HepG2 (cell line): ENCODE measurements around the gene KLF16. TPM values are rescaled to one million over a fixed set of nuclear protein-coding genes. Genes with fewer than 3 reads are reported as not detected.
A peak's percentile ranks its signal among the peaks of the same experiment; 100 is the strongest.

Source experiments
- ARID5B ChIP-seq: IDR thresholded peaks from 2 replicates; pipeline ENCODE4 v1.4.0; 2020; ENCODE audit warnings: mild to moderate bottlenecking, missing genetic modification reagents
- BHLHE40 ChIP-seq: IDR thresholded peaks from 2 replicates; pipeline ENCODE4 v1.6.1; 2011; ENCODE audit warnings: low read length, improper control_type of control experiment
- HOXA9 ChIP-seq: sonication (generic); formaldehyde crosslinking; IDR thresholded peaks from 2 replicates; pipeline ENCODE4 v1.8.1; 2022; ENCODE audit warnings: missing genetic modification reagents, mild to moderate bottlenecking, moderate library complexity, borderline replicate concordance
- KDM4B ChIP-seq: sonication (generic); formaldehyde crosslinking; IDR thresholded peaks from 2 replicates; pipeline ENCODE4 v1.4.0; 2020; ENCODE audit warnings: missing genetic modification reagents
- MTERF4 ChIP-seq: sonication (generic); formaldehyde crosslinking; IDR thresholded peaks from 2 replicates; pipeline ENCODE4 v1.8.0; 2023; ENCODE audit warnings: mild to moderate bottlenecking, missing genetic modification reagents
- NR2F6 ChIP-seq, 2 experiments: IDR thresholded peaks; 2 replicates each; pipeline ENCODE4 v1.6.1; 2016; ENCODE audit warnings: antibody characterized with exemption in 1 of 2, mild to moderate bottlenecking in 1 of 2
- PLSCR1 ChIP-seq: sonication (generic); formaldehyde crosslinking; IDR thresholded peaks from 2 replicates; pipeline ENCODE4 v1.5.0; 2020; ENCODE audit warnings: missing genetic modification reagents, mild to moderate bottlenecking, borderline replicate concordance
- SP1 ChIP-seq, 2 experiments: fragments of 450-650 bp in 1 of 2; sonication (generic) in 1 of 2; formaldehyde crosslinking in 1 of 2; IDR thresholded peaks; 2 replicates each; pipeline versions ENCODE4 v1.4.0 to v1.6.1; 2016 to 2020; ENCODE audit warnings: missing genetic modification reagents in 1 of 2
- TARDBP ChIP-seq: sonication (generic); formaldehyde crosslinking; IDR thresholded peaks from 2 replicates; pipeline ENCODE4 v1.8.0; 2022; ENCODE audit warnings: mild to moderate bottlenecking, missing genetic modification reagents
- TCF7L2 ChIP-seq: IDR thresholded peaks from 2 replicates; pipeline ENCODE4 v1.6.1; 2011; ENCODE audit warnings: mild to moderate bottlenecking, low read depth, low read length, moderate library complexity
- TMF1 ChIP-seq: sonication (generic); formaldehyde crosslinking; IDR thresholded peaks from 2 replicates; pipeline ENCODE4 v1.8.1; 2022; ENCODE audit warnings: low read depth, missing genetic modification reagents
- ZBTB21 ChIP-seq: sonication (generic); formaldehyde crosslinking; IDR thresholded peaks from 2 replicates; pipeline ENCODE4 v1.4.0; 2020; ENCODE audit warnings: missing genetic modification reagents
- ZC3H13 ChIP-seq: sonication (generic); formaldehyde crosslinking; IDR thresholded peaks from 2 replicates; pipeline ENCODE4 v1.8.1; 2023; ENCODE audit warnings: mild to moderate bottlenecking, missing genetic modification reagents, moderate library complexity
- ZFP62 ChIP-seq: sonication (generic); formaldehyde crosslinking; IDR thresholded peaks from 2 replicates; pipeline ENCODE4 v1.4.0; 2020; ENCODE audit warnings: missing genetic modification reagents
- ZNF484 ChIP-seq: sonication (generic); formaldehyde crosslinking; IDR thresholded peaks from 2 replicates; pipeline ENCODE4 v1.5.1; 2020; ENCODE audit warnings: mild to moderate bottlenecking, low read depth, missing genetic modification reagents, borderline replicate concordance
- ZNF549 ChIP-seq: sonication (generic); formaldehyde crosslinking; IDR thresholded peaks from 2 replicates; pipeline ENCODE4 v1.5.0; 2020; ENCODE audit warnings: missing genetic modification reagents
- ZNF556 ChIP-seq: sonication (generic); formaldehyde crosslinking; IDR thresholded peaks from 2 replicates; pipeline ENCODE4 v1.4.0; 2020; ENCODE audit warnings: mild to moderate bottlenecking, missing genetic modification reagents, borderline replicate concordance
- ZNF670 ChIP-seq: sonication (generic); formaldehyde crosslinking; IDR thresholded peaks from 2 replicates; pipeline ENCODE4 v1.8.0; 2022; ENCODE audit warnings: mild to moderate bottlenecking, missing genetic modification reagents, borderline replicate concordance
- ZSCAN12 ChIP-seq: sonication (generic); formaldehyde crosslinking; IDR thresholded peaks from 2 replicates; pipeline ENCODE4 v1.9.0; 2021; ENCODE audit warnings: mild to moderate bottlenecking, missing genetic modification reagents
- polyA plus RNA-seq, 8 experiments: library from polyadenylated mRNA; depleted of rRNA in 3 of 8; stranded (reverse) in 7 of 8; unstranded in 1 of 8; fragments of >200 nt; fragmentation: Illumina TruSeq in 4 of 8; extraction: Trizol in 4 of 8; gene quantifications; 2 replicates each; pipeline versions ENCODE4 v1.2.1 to v1.2.3, GENCODE V29; 2011 to 2016; ENCODE audit warnings: low read depth in 4 of 8, missing spikeins in 1 of 8, mixed read lengths in 1 of 8; ENCODE audit not compliant: insufficient read depth in 1 of 8
- total RNA-seq, 5 experiments: library from RNA; depleted of rRNA; stranded (reverse); fragments of >200 nt; fragmentation: Illumina TruSeq; extraction: Trizol; gene quantifications; 2 replicates each; pipeline ENCODE4 v1.2.3, GENCODE V29; 2016; ENCODE audit warnings: low read depth in 1 of 5
- TF ChIP-seq, protein P1 (sequence below): sonication (generic); formaldehyde crosslinking; IDR thresholded peaks from 2 replicates; pipeline ENCODE4 v1.5.0; 2020; ENCODE audit warnings: mild to moderate bottlenecking, missing genetic modification reagents
- TF ChIP-seq, protein P2 (sequence below): sonication (generic); formaldehyde crosslinking; IDR thresholded peaks from 2 replicates; pipeline ENCODE4 v1.5.0; 2020; ENCODE audit warnings: mild to moderate bottlenecking, missing genetic modification reagents, moderate library complexity

Gene KLF16
- total and polyA plus RNA-seq, 2 of the 13 experiments (the other 11 are each of a cell fraction or from before 2014, with no cell fraction given): 3.5 to 6.7 TPM

DNA sequence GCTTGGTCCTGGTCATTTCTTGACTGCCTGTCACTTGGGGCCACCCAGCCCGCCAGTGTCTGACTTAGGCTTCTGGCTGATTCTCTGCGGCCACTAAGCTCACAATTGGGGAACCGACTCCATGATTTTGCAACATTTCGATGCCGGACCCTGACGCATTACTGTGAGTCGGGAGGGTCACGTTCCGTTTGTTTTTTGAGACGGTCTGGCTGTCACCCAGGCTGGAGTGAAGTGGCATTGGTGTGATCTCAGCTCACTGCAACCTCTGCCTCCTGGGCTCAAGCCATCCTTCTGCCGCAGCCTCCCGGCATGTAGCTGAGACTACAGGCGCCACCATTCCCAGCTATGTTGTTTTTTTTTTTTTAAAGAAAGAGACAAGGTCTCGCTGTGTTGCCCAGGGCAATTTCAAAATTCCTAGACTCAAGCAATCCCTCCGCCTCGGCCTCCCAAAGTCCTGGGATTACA lies 38.6 kb upstream of the KLF16 start (continued):
- TF ChIP-seq ZNF484 (CRISPR knock-in tag) (no peak), MTERF4 (no peak), TMF1 (no peak), ZBTB21 (CRISPR knock-in tag) (no peak), TCF7L2 (no peak), ZNF556 (CRISPR knock-in tag) (no peak), ARID5B (0 out of 2 replicates have a peak, but pooled peaks have one; percentile 32), ZFP62 (CRISPR knock-in tag) (no peak), HOXA9 (CRISPR knock-in tag) (no peak), ZNF549 (no peak), ZC3H13 (CRISPR knock-in tag) (no peak), NR2F6 (IDR thresholded peaks at IDR 0.05) (no peak), NR2F6 (CRISPR knock-in tag; IDR thresholded peaks at IDR 0.05) (0 out of 2 replicates have a peak, but pooled peaks have one; percentile 14), ZSCAN12 (CRISPR knock-in tag) (no peak), ZNF670 (CRISPR knock-in tag) (no peak), KDM4B (CRISPR knock-in tag) (no peak), PLSCR1 (CRISPR knock-in tag) (no peak), SP1 (IDR thresholded peaks at IDR 0.05) (no peak), SP1 (CRISPR knock-in tag; IDR thresholded peaks at IDR 0.05) (no peak), BHLHE40 (peak; percentile 66), TARDBP (CRISPR knock-in tag) (no peak)
- TF ChIP-seq, protein P1, sequence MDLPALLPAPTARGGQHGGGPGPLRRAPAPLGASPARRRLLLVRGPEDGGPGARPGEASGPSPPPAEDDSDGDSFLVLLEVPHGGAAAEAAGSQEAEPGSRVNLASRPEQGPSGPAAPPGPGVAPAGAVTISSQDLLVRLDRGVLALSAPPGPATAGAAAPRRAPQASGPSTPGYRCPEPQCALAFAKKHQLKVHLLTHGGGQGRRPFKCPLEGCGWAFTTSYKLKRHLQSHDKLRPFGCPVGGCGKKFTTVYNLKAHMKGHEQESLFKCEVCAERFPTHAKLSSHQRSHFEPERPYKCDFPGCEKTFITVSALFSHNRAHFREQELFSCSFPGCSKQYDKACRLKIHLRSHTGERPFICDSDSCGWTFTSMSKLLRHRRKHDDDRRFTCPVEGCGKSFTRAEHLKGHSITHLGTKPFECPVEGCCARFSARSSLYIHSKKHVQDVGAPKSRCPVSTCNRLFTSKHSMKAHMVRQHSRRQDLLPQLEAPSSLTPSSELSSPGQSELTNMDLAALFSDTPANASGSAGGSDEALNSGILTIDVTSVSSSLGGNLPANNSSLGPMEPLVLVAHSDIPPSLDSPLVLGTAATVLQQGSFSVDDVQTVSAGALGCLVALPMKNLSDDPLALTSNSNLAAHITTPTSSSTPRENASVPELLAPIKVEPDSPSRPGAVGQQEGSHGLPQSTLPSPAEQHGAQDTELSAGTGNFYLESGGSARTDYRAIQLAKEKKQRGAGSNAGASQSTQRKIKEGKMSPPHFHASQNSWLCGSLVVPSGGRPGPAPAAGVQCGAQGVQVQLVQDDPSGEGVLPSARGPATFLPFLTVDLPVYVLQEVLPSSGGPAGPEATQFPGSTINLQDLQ (CRISPR knock-in tag): 0 out of 2 replicates have a peak, but pooled peaks have one; percentile 22
- TF ChIP-seq, protein P2, sequence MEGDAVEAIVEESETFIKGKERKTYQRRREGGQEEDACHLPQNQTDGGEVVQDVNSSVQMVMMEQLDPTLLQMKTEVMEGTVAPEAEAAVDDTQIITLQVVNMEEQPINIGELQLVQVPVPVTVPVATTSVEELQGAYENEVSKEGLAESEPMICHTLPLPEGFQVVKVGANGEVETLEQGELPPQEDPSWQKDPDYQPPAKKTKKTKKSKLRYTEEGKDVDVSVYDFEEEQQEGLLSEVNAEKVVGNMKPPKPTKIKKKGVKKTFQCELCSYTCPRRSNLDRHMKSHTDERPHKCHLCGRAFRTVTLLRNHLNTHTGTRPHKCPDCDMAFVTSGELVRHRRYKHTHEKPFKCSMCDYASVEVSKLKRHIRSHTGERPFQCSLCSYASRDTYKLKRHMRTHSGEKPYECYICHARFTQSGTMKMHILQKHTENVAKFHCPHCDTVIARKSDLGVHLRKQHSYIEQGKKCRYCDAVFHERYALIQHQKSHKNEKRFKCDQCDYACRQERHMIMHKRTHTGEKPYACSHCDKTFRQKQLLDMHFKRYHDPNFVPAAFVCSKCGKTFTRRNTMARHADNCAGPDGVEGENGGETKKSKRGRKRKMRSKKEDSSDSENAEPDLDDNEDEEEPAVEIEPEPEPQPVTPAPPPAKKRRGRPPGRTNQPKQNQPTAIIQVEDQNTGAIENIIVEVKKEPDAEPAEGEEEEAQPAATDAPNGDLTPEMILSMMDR (CRISPR knock-in tag): no peak
